ENCODE data around the gene LSS. TPM values are rescaled to one million over a fixed set of nuclear protein-coding genes. Genes with fewer than 3 reads are reported as not detected.

Gene LSS
- total and polyA plus RNA-seq, 2 of the 4 experiments (the other 2 are of a cell fraction), result 43.4 to 58.1 TPM

DNA sequence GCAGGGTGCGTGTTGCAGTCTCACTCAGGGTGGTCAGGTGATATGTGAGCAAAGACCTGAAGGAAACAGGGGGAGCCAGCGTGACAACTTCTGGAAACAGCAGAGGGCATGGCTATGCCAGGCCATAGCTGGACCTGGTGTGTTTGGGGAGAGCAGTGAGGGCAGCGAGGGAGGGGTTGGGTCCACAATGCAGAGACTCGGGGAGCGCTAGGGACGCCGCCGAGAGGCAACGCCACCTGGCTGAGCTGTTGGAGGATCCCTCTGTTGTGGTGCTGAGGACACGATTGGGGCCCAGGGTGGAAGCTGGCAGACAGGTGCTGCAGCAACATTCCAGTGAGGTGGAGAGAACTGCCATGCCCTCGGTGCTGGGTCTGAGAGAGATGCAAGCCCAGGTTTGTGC is 26.6 kb upstream of the LSS start:
- TF ChIP-seq CEBPB (IDR thresholded peaks at IDR 0.05; ENCODE audit: low read depth, low read length), result no peak
- no peak for TF ChIP-seq RAD21 (IDR thresholded peaks at IDR 0.05; ENCODE audit: low read length)
- TF ChIP-seq RCOR1 (IDR thresholded peaks at IDR 0.05; ENCODE audit: insufficient replicate concordance, low read length), result no peak
- no peak for TF ChIP-seq POLR2A (IDR thresholded peaks at IDR 0.05; ENCODE audit: low read depth, low read length)
- TF ChIP-seq MAFK (IDR thresholded peaks at IDR 0.05; ENCODE audit: low read depth, low read length), result no peak
- no peak for TF ChIP-seq SMC3 (IDR thresholded peaks at IDR 0.05; ENCODE audit: low read depth, low read length)
- TF ChIP-seq, protein P1, sequence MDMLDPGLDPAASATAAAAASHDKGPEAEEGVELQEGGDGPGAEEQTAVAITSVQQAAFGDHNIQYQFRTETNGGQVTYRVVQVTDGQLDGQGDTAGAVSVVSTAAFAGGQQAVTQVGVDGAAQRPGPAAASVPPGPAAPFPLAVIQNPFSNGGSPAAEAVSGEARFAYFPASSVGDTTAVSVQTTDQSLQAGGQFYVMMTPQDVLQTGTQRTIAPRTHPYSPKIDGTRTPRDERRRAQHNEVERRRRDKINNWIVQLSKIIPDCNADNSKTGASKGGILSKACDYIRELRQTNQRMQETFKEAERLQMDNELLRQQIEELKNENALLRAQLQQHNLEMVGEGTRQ (IDR thresholded peaks at IDR 0.05; ENCODE audit: low read depth, low read length), result no peak
- TF ChIP-seq MAZ (IDR thresholded peaks at IDR 0.05; ENCODE audit: borderline replicate concordance, low read depth, low read length), result no peak
- TF ChIP-seq BHLHE40 (IDR thresholded peaks at IDR 0.05; ENCODE audit: low read depth, low read length), result no peak
- no peak for TF ChIP-seq RFX5 (IDR thresholded peaks at IDR 0.05; ENCODE audit: low read depth, low read length)
- TF ChIP-seq MXI1 (IDR thresholded peaks at IDR 0.05; ENCODE audit: borderline replicate concordance, low read depth, low read length), result no peak
- POLR2A ChIA-PET (ENCODE audit: unreplicated experiment), result no interaction called here
- no peak overlapping the region for H3K18ac ChIP-seq (ENCODE audit: low read depth, low read length)
- no peak overlapping the region for H3K23ac ChIP-seq (ENCODE audit: low read depth, low read length)
- H2AFZ ChIP-seq (replicated peaks; ENCODE audit: low read length, poor library complexity), result no peak overlapping the region
- no peak overlapping the region for H3K4me2 ChIP-seq (ENCODE audit: low read depth, low read length)
- H2BK120ac ChIP-seq (ENCODE audit: low read depth, low read length), result no peak overlapping the region
- in situ Hi-C loops (cut with MboI; ENCODE audit: low sequenced_read_pairs), result no loop called here
- no peak overlapping the region for H3K56ac ChIP-seq (ENCODE audit: extremely low read depth, insufficient read depth, low read length)
- H2BK5ac ChIP-seq (ENCODE audit: low read depth, low read length, poor library complexity, severe bottlenecking), result no peak overlapping the region
- ATAC-seq (ENCODE audit: low read depth) (no peak), DNase-seq (no peak)
- H2BK20ac ChIP-seq (ENCODE audit: low read depth, low read length), result no peak overlapping the region
- no peak overlapping the region for H3K9ac ChIP-seq (ENCODE audit: low read depth, low read length)
- intact Hi-C loops (cut with micrococcal nuclease), result no loop called here
- H2BK15ac ChIP-seq (ENCODE audit: low read depth, low read length), result no peak overlapping the region
- no peak overlapping the region for H3K4ac ChIP-seq (ENCODE audit: low read depth, low read length)
- H3K27ac ChIP-seq (ENCODE audit: insufficient read depth, low read length), result no peak overlapping the region
- CTCF ChIA-PET, result no interaction called here
- no peak overlapping the region for H2AK5ac ChIP-seq (ENCODE audit: low read depth, low read length)
- H4K20me1 ChIP-seq (ENCODE audit: insufficient read depth, low read length), result no peaks in the 10 kb centered on the region; the same call in none of the 2 replicates
- H3K79me1 ChIP-seq (ENCODE audit: low read depth in 1 of 2, low read length in 2 of 2), result peaks cover 5 to 32% of the 10 kb centered on the region in 2 experiments; a peak in 3 of 4 replicates
- H3K4me1 ChIP-seq (ENCODE audit: control insufficient read depth, insufficient read depth, low read length), result no peaks in the 10 kb centered on the region
- 93% methylated on average over 3 of the region's 11 CpGs; no CpG with 5 or more reads in 1 of the 2 experiments for WGBS, 2 experiments (ENCODE audit: extremely low coverage in 2 of 2, insufficient read length in 1 of 2)
- no peak overlapping the region for H4K91ac ChIP-seq (ENCODE audit: insufficient read depth, low read depth, low read length)
- H3K4me3 ChIP-seq (ENCODE audit: insufficient read depth, low read depth, low read length), result no peak overlapping the region
- dilution Hi-C loops (cut with HindIII; ENCODE audit: low sequenced_read_pairs, unreplicated experiment), result no loop called here
- H3K14ac ChIP-seq (replicated peaks; ENCODE audit: low read depth, low read length), result no peak overlapping the region
- no peak overlapping the region for H4K5ac ChIP-seq (ENCODE audit: low read depth, low read length)
- peaks cover 67% of the 10 kb centered on the region for H3K36me3 ChIP-seq (ENCODE audit: control insufficient read depth, insufficient read depth, low read length)
- H3K27me3 ChIP-seq (ENCODE audit: control insufficient read depth, insufficient read depth, low read length), result no peaks in the 10 kb centered on the region
- no peak overlapping the region for H2AK9ac ChIP-seq (replicated peaks; ENCODE audit: low read depth, low read length, poor library complexity)
- H3K9me1 ChIP-seq (ENCODE audit: insufficient read depth, low read length), result no peaks in the 10 kb centered on the region
- no peaks in the 10 kb centered on the region for H3K9me3 ChIP-seq (ENCODE audit: control insufficient read depth, insufficient read depth, low read length)
- BruUV-seq (replicated peaks), result no TSS peak
- H4K8ac ChIP-seq (ENCODE audit: low read depth in 2 of 2, low read length in 2 of 2), result no peak overlapping the region
